HepG2 (cell line): ENCODE data around the gene LAMB4. TPM values are rescaled to one million over a fixed set of nuclear protein-coding genes. Genes with fewer than 3 reads are reported as not detected.

Experiments
- ATAC-seq: fragments of 200-7000 bp; cut with Tn5 transposase; 3 replicates; pipeline ENCODE4 v1.9.1; 2020; ENCODE audit warnings: mild to moderate bottlenecking, moderate library complexity
- BruUV-seq: library from RNA; stranded (reverse); fragments of 400-500 nt; replicated peaks from 2 replicates; lab custom pipeline; 2021; lab: Mats Ljungman, UMichigan
- CTCF ChIA-PET: fragments of 300-600 bp; formaldehyde crosslinking; extraction: SDS; loops from one replicate; lab custom pipeline; 2021; ENCODE audit warnings: low total read pairs, inconsistent platforms, low intra/inter-chr PET ratio; lab: Yijun Ruan, JAX
- POLR2A ChIA-PET: fragments of 350-600 bp; sonication (Branson Sonifier 250); formaldehyde crosslinking; loops from one replicate; lab custom pipeline; 2020; ENCODE audit warnings: antibody characterized with exemption, inconsistent platforms; lab: Yijun Ruan, JAX
- DNase-seq: peaks from one replicate; pipeline ENCODE4 v3.0.0-alpha.2; 2015; ENCODE audit warnings: low spot score
- FAIRE-seq: peaks from 3 replicates; lab custom pipeline; 2011; peaks lifted over from hg19 to GRCh38; lab: Jason Lieb, UNC
- H2AFZ ChIP-seq: one replicate; pipeline ENCODE4 v1.6.1; 2011; ENCODE audit warnings: low read length, inconsistent platforms
- H3K27ac ChIP-seq: fragments of 300-600 bp; 3 replicates; pipeline ENCODE4 v1.8.0; 2011; ENCODE audit warnings: mixed run types, mild to moderate bottlenecking, mixed read lengths, low read length, inconsistent platforms; ENCODE audit not compliant: insufficient read depth; ENCODE audit errors: extremely low read length
- H3K27me3 ChIP-seq, 2 experiments: fragments of 200-600 bp in 1 of 2; 2 replicates in 1 of 2; 3 replicates in 1 of 2; pipeline versions ENCODE4 v1.6.0 to v1.8.0; 2011; ENCODE audit warnings: low read length in 2 of 2, mild to moderate bottlenecking in 2 of 2, moderate library complexity in 2 of 2, inconsistent platforms in 1 of 2; ENCODE audit not compliant: insufficient read depth in 2 of 2, control insufficient read depth in 1 of 2
- H3K36me3 ChIP-seq, 2 experiments: fragments of 200-600 bp in 1 of 2; replicated peaks in 1 of 2; 2 replicates in 1 of 2; 3 replicates in 1 of 2; pipeline versions ENCODE4 v1.5.1 to v1.8.0; 2011; ENCODE audit warnings: low read length in 2 of 2, inconsistent platforms in 1 of 2; ENCODE audit not compliant: insufficient read depth in 2 of 2, control insufficient read depth in 1 of 2
- H3K4me1 ChIP-seq: 2 replicates; pipeline ENCODE4 v1.5.1; 2012; ENCODE audit warnings: low read length, inconsistent platforms; ENCODE audit not compliant: insufficient read depth
- H3K4me2 ChIP-seq: 2 replicates; pipeline ENCODE4 v1.6.0; 2011; ENCODE audit warnings: low read depth, low read length, inconsistent platforms
- H3K4me3 ChIP-seq, 3 experiments: fragments of 200-600 bp in 1 of 3; sonication (generic), shearing (Covaris generic) in 1 of 3; replicated peaks in 1 of 3; 2 replicates each; pipeline ENCODE4 v1.5.1; 2011 to 2016; ENCODE audit warnings: low read length in 3 of 3, inconsistent platforms in 2 of 3, low read depth in 2 of 3, mild to moderate bottlenecking in 2 of 3, control low read depth in 1 of 3, mixed read lengths in 1 of 3; ENCODE audit not compliant: insufficient read depth in 1 of 3
- H3K79me2 ChIP-seq: one replicate; pipeline ENCODE4 v1.6.1; 2011; ENCODE audit warnings: low read length, inconsistent platforms; ENCODE audit not compliant: insufficient read depth
- H3K9ac ChIP-seq: 2 replicates; pipeline ENCODE4 v1.6.0; 2011; ENCODE audit warnings: mild to moderate bottlenecking, low read depth, low read length, inconsistent platforms; ENCODE audit not compliant: insufficient read depth
- H3K9me3 ChIP-seq: 2 replicates; pipeline ENCODE4 v1.5.1; 2012; ENCODE audit warnings: mild to moderate bottlenecking, low read length
- H4K20me1 ChIP-seq: 2 replicates; pipeline ENCODE4 v1.6.0; 2011; ENCODE audit warnings: inconsistent platforms, mild to moderate bottlenecking, low read length, moderate library complexity; ENCODE audit not compliant: insufficient read depth
- EHMT2 ChIP-seq: fragments of 200-600 bp; sonication (generic); IDR thresholded peaks from 2 replicates; pipeline ENCODE4 v1.7.0; 2017; ENCODE audit warnings: antibody characterized with exemption, low read depth, low read length, borderline replicate concordance
- ZMYM3 ChIP-seq: sonication (generic); formaldehyde crosslinking; IDR thresholded peaks from 2 replicates; pipeline ENCODE4 v1.5.1; 2020; ENCODE audit warnings: mild to moderate bottlenecking, missing genetic modification reagents
- ZNF335 ChIP-seq: sonication (generic); formaldehyde crosslinking; IDR thresholded peaks from 2 replicates; pipeline ENCODE4 v1.4.0; 2020; ENCODE audit warnings: missing genetic modification reagents
- ZNF34 ChIP-seq: sonication (generic); formaldehyde crosslinking; IDR thresholded peaks from 2 replicates; pipeline ENCODE4 v1.4.0; 2020; ENCODE audit warnings: mild to moderate bottlenecking, missing genetic modification reagents, borderline replicate concordance
- ZNF773 ChIP-seq: sonication (generic); formaldehyde crosslinking; IDR thresholded peaks from 2 replicates; pipeline ENCODE4 v1.4.0; 2020; ENCODE audit warnings: missing genetic modification reagents, borderline replicate concordance
- ZNF839 ChIP-seq: sonication (generic); formaldehyde crosslinking; IDR thresholded peaks from 2 replicates; pipeline ENCODE4 v1.4.0; 2020; ENCODE audit warnings: missing genetic modification reagents, mild to moderate bottlenecking, borderline replicate concordance
- WGBS: methylation state at CpG from one replicate; pipeline ENCODE4 v1.1.6; 2017; ENCODE audit warnings: low lambda C conversion rate; 5-methylcytosine and 5-hydroxymethylcytosine counted together
- in situ Hi-C: cut with HindIII; loops from 2 replicates; pipeline ENCODE4 v1.10.0; 2017; ENCODE audit warnings: low pct_unique_long_range_greater_than_20kb; ENCODE audit not compliant: extremely low pct_ligation_motif_present
- intact Hi-C: fragments of 100-400 bp; cut with micrococcal nuclease; formaldehyde crosslinking; loops from one replicate; pipeline ENCODE4 v1.10.0; 2022; ENCODE audit not compliant: unreplicated experiment
- polyA plus RNA-seq, 8 experiments: library from polyadenylated mRNA; depleted of rRNA in 3 of 8; stranded (reverse) in 7 of 8; unstranded in 1 of 8; fragments of >200 nt; fragmentation: Illumina TruSeq in 4 of 8; extraction: Trizol in 4 of 8; gene quantifications; 2 replicates each; pipeline versions ENCODE4 v1.2.1 to v1.2.3, GENCODE V29; 2011 to 2016; ENCODE audit warnings: low read depth in 4 of 8, missing spikeins in 1 of 8, mixed read lengths in 1 of 8; ENCODE audit not compliant: insufficient read depth in 1 of 8
- total RNA-seq, 5 experiments: library from RNA; depleted of rRNA; stranded (reverse); fragments of >200 nt; fragmentation: Illumina TruSeq; extraction: Trizol; gene quantifications; 2 replicates each; pipeline ENCODE4 v1.2.3, GENCODE V29; 2016; ENCODE audit warnings: low read depth in 1 of 5
- TF ChIP-seq, protein P1 (sequence below): sonication (generic); formaldehyde crosslinking; IDR thresholded peaks from 2 replicates; pipeline ENCODE4 v1.4.0; 2020; ENCODE audit warnings: missing genetic modification reagents, low read depth, mild to moderate bottlenecking, borderline replicate concordance
- TF ChIP-seq, protein P2 (sequence below): sonication (generic); formaldehyde crosslinking; IDR thresholded peaks from 2 replicates; pipeline ENCODE4 v1.4.0; 2020; ENCODE audit warnings: missing genetic modification reagents; ENCODE audit errors: not compliant biosample characterization
- TF ChIP-seq, protein P3 (sequence below): sonication (generic); formaldehyde crosslinking; IDR thresholded peaks from 2 replicates; pipeline ENCODE4 v1.5.1; 2020; ENCODE audit warnings: missing genetic modification reagents, mild to moderate bottlenecking, borderline replicate concordance
- TF ChIP-seq, protein P4 (sequence below): sonication (generic); formaldehyde crosslinking; IDR thresholded peaks from 2 replicates; pipeline ENCODE4 v1.4.0; 2020; ENCODE audit warnings: missing genetic modification reagents, mild to moderate bottlenecking, borderline replicate concordance
- TF ChIP-seq, protein P5 (sequence below): sonication (generic); formaldehyde crosslinking; IDR thresholded peaks from 2 replicates; pipeline ENCODE4 v1.4.0; 2020; ENCODE audit warnings: missing genetic modification reagents

LAMB4 gene
- total and polyA plus RNA-seq, 2 of the 13 experiments (the other 11 are each of a cell fraction or from before 2014, with no cell fraction given): 0.05 TPM; not detected in 1

DNA sequence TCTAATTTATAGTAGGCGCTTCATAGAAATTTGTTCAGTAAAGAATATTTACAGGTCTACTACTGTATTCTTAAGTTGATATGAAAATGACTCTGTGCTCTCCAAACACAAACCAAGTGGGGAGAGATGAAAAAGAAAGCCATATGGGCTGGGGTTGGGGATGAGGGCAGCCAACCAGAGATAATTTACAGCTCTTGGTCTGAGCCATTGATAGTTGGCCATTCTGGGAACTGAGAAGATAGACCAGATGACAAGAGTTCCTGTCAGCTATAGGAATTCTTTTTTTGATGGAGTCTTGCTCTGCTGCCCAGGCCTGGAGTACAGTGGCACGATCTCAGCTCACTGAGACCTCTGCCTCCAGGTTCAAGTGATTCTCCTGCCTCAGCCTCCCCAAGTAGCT is 57.4 kb downstream of the LAMB4 start:
- Histone ChIP-seq H3K4me1 (no peaks in the 10 kb centered on the region), H3K4me2 (no peak overlapping the region), H3K9me3 (no peaks in the 10 kb centered on the region), H3K79me2 (no peaks in the 10 kb centered on the region), H2AFZ (no peak overlapping the region), H4K20me1 (no peaks in the 10 kb centered on the region), H3K4me3 (no peak overlapping the region), H3K27me3 (no peaks in the 10 kb centered on the region; a peak in 1 of 5 replicates), H3K36me3 (no peaks in the 10 kb centered on the region), H3K27ac (no peak overlapping the region), H3K9ac (no peak overlapping the region)
- ATAC-seq (no peak), DNase-seq (no peak), FAIRE-seq (no peak)
- WGBS: 95% methylated on average over 1 of the region's 2 CpGs
- ChIA-PET CTCF (no interaction called here), POLR2A (no interaction called here)
- TF ChIP-seq ZNF773 (no peak), ZNF335 (CRISPR knock-in tag) (no peak), ZMYM3 (CRISPR knock-in tag) (no peak), EHMT2 (no peak), ZNF839 (CRISPR knock-in tag) (no peak), ZNF34 (no peak)
- TF ChIP-seq, protein P1, sequence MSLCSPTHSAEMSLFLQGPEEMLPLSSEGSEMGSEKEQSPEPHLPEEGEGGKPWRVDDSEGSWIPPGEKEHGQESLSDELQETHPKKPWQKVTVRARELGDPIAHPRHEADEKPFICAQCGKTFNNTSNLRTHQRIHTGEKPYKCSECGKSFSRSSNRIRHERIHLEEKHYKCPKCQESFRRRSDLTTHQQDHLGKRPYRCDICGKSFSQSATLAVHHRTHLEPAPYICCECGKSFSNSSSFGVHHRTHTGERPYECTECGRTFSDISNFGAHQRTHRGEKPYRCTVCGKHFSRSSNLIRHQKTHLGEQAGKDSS (CRISPR knock-in tag): no peak
- TF ChIP-seq, protein P2, sequence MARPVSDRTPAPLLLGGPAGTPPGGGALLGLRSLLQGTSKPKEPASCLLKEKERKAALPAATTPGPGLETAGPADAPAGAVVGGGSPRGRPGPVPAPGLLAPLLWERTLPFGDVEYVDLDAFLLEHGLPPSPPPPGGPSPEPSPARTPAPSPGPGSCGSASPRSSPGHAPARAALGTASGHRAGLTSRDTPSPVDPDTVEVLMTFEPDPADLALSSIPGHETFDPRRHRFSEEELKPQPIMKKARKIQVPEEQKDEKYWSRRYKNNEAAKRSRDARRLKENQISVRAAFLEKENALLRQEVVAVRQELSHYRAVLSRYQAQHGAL: no peak
- TF ChIP-seq, protein P3, sequence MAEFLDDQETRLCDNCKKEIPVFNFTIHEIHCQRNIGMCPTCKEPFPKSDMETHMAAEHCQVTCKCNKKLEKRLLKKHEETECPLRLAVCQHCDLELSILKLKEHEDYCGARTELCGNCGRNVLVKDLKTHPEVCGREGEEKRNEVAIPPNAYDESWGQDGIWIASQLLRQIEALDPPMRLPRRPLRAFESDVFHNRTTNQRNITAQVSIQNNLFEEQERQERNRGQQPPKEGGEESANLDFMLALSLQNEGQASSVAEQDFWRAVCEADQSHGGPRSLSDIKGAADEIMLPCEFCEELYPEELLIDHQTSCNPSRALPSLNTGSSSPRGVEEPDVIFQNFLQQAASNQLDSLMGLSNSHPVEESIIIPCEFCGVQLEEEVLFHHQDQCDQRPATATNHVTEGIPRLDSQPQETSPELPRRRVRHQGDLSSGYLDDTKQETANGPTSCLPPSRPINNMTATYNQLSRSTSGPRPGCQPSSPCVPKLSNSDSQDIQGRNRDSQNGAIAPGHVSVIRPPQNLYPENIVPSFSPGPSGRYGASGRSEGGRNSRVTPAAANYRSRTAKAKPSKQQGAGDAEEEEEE (CRISPR knock-in tag): no peak
- TF ChIP-seq, protein P4, sequence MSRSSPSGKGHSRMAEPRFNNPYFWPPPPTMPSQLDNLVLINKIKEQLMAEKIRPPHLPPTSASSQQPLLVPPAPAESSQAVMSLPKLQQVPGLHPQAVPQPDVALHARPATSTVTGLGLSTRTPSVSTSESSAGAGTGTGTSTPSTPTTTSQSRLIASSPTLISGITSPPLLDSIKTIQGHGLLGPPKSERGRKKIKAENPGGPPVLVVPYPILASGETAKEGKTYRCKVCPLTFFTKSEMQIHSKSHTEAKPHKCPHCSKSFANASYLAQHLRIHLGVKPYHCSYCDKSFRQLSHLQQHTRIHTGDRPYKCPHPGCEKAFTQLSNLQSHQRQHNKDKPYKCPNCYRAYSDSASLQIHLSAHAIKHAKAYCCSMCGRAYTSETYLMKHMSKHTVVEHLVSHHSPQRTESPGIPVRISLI (CRISPR knock-in tag): no peak
- TF ChIP-seq, protein P5, sequence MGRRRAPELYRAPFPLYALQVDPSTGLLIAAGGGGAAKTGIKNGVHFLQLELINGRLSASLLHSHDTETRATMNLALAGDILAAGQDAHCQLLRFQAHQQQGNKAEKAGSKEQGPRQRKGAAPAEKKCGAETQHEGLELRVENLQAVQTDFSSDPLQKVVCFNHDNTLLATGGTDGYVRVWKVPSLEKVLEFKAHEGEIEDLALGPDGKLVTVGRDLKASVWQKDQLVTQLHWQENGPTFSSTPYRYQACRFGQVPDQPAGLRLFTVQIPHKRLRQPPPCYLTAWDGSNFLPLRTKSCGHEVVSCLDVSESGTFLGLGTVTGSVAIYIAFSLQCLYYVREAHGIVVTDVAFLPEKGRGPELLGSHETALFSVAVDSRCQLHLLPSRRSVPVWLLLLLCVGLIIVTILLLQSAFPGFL (CRISPR knock-in tag): no peak
- no TSS peak for BruUV-seq
- intact Hi-C loops: no loop called here
- in situ Hi-C loops: no loop called here
